Measurements from ENCODE around the gene HMCN2. TPM values are rescaled to one million over a fixed set of nuclear protein-coding genes. Genes with fewer than 3 reads are reported as not detected.

Gene HMCN2
- polyA plus RNA-seq, 1 donor, result 7.5 TPM

- DNase-seq, result no peak
Measured at GRCh38 chr9:130348881-130349280, 83.3 kb downstream of the HMCN2 start.

DNA sequence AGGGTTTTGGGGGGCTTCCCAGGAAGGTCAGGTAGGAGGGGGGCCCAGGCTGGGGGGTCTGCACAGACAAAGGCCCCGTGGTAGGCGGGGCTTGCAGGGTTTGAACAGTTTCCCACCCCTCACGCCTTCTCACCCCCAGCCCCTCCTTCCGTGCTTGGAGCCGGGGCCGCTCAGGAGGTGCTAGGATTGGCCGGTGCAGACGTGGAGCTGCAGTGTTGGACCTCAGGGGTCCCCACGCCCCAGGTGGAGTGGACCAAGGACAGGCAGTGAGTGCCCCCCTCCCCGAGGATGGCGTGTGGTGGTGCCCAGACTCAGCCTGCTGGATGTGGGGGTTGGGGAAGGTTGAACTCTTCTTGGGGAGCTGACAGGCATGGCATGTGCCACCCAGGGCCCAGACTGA, 83.8 kb downstream of the HMCN2 start:
- DNase-seq, result no peak

- no peak for DNase-seq
Measured at GRCh38 chr9:130351343-130351742, 85.8 kb downstream of the HMCN2 start.

DNA sequence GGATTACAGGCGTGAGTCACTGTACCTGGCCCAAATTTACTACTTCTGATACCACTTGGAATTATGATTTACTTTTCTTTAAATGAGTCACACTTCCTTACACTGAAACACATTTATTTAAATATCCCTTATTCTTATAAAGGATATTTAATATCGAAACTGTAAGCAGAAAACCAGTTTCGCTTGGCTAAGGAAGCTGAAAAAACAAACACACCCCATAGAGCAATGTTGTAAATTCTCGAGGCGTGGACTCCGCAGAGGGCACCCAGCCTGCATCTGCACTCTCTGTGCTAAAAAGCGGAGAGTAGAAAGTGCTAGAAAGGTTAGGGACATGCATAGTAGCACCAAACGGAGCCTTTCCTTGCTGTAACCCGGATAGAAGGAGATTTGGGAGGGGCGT, 86.5 kb downstream of the HMCN2 start:
- DNase-seq, result no peak

DNA sequence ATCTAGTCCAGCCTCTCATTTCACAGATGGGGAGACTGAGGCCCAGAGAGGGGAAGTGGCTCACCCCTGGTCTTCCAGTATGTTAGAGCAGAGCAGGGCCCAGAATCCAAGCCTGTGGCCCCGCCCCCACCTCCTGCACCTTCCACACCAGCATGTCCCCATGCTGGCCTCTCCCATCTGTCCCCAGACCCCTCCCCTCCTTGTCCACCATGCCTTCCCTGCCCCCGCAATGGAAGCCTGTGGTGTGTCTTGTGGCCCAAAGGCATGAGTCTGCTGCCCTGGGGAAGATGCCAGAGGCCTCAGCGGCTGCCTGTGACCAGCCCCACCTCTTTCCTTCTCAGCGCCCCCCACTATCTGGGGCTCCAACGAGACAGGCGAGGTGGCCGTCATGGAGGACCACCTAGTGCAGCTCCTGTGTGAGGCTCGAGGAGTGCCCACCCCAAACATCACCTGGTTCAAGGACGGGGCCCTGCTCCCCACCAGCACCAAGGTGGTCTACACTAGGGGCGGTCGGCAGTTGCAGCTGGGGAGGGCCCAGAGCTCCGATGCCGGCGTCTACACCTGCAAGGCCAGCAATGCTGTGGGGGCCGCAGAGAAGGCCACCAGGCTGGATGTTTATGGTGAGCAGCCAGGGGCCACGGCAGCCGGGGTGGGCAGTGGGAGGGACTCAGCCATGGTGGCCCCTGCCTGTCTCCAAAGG, 87.2 kb downstream of the HMCN2 start:
- DNase-seq, result no peak

DNA sequence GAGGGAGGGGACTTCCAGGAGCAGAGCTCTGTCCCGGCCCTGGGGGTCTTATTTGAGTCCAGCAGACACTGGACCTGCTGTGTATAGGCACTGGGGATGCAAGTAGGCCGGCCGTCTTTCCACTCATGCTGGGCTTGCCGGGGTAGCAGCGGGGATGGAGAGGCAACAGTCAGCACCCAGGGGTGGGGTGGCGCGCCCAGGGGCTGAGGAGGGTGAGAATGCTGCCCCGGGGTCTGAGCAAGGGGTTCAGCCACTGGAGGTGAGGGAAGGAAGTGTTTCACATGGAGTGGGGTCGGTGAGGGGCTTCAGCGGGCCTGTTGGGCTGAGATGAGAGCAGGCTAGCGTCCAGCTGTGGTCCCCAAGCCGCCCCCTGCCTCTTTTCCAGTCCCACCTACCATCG, 88.8 kb downstream of the HMCN2 start:
- DNase-seq, result no peak

DNA sequence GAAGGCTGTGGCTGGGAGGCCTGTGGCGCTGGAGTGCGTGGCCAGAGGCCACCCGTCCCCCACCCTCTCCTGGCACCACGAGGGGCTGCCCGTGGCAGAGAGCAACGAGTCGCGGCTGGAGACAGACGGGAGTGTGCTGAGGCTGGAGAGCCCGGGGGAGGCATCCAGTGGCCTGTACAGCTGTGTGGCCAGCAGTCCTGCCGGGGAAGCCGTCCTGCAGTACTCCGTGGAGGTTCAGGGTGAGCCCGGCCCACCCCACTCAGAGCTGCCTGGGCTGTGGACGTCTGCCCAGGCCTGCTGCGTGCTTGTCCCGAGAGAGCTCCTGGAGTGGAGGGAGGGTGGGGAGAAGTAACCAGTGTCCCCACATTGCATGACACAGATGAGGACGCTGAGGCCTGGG, 89.2 kb downstream of the HMCN2 start:
- no peak for DNase-seq

DNA sequence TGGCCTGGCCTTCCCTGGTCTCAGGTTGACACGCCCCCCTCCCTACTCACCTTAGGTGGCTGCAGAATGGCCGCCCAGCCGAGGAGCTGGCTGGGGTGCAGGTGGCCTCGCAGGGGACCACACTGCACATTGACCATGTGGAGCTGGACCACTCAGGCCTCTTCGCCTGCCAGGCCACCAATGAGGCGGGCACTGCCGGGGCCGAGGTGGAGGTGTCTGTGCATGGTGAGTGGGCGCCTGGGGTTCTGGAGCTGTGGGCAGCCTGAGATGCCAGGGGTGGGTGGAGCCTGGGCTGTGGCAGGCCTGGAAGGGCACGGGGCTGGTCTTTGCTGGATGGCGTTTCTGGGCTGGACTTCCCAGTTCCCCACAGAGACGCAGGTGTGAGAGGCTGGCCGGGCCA, 90.5 kb downstream of the HMCN2 start:
- no peak for DNase-seq

- DNase-seq, result no peak
Measured at GRCh38 chr9:130356877-130357584, 91.5 kb downstream of the HMCN2 start.

GRCh38 chr9:130358928-130359327, 93.4 kb downstream of the HMCN2 start:
- DNase-seq, result no peak

GRCh38 chr9:130359819-130360218, 94.3 kb downstream of the HMCN2 start:
- no peak for DNase-seq

DNA sequence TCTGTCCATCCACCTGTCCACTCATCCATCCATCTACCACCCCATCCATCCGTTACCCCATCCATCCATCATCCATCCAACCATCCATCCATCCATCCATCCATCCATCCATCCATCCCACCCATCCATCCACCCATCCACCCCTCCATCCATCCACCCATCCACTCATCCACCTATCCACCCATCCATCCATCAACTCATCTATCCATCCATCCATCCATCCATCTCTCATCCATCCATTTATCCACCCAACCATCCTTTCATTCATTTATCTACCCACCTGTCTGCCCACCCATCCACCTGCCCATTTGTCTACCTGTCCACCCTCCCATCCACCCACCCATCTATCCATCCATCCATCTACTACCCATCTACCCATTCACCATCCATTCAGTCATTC, 95.1 kb downstream of the HMCN2 start:
- DNase-seq, result no peak

DNA sequence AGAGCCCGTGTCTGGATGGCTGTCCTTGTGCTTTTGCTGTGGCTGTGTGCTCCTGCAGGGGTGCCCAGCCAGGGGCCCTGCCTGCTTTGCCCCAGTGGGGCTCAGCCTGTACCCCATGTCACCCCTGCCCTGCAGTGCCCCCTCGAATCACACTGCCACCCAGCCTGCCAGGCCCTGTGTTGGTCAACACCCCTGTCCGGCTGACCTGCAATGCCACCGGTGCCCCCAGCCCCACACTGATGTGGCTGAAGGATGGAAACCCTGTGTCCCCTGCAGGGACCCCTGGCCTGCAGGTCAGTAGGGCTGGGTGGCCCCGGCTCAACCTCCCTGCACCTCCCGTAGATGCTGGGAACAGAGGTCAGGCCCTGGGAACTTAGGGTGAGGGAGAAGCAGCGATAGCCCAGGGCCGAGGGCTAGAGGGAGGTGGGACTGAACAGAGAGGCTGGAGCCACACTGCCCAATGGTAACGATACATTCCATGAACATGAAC, 96.4 kb downstream of the HMCN2 start:
- DNase-seq, result no peak

- DNase-seq, result no peak
Measured at GRCh38 chr9:130362691-130363090, 97.1 kb downstream of the HMCN2 start.

GRCh38 chr9:130363755-130364404, 98.3 kb downstream of the HMCN2 start:
- DNase-seq, result no peak

- no peak for DNase-seq
Measured at GRCh38 chr9:130364619-130365322, 99.2 kb downstream of the HMCN2 start.

DNA sequence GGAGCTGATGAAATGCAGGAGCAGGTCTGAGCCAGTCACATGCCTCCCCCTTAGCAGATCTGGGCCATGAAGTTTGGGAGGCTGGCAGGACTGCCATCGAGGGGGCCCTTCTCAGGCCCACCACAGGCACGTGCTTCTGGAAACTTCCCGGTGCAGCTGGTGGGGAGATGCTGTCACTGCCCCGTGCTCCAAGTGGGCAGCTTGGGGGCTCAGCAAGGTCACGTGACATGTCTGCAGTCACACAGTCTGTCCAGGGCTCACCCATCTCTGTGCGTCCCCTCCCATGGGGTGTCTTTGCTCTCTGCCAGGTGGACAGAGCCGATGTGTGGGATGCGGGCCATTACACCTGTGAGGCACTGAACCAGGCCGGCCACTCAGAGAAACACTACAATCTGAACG, 99.8 kb downstream of the HMCN2 start:
- DNase-seq, result no peak

- DNase-seq, result no peak
Measured at GRCh38 chr9:130366072-130366471, 100.5 kb downstream of the HMCN2 start.

GRCh38 chr9:130366888-130367550, 101.5 kb downstream of the HMCN2 start:
- DNase-seq, result no peak

- DNase-seq, result no peak
Measured at GRCh38 chr9:130368631-130369103, 103.1 kb downstream of the HMCN2 start.

DNA sequence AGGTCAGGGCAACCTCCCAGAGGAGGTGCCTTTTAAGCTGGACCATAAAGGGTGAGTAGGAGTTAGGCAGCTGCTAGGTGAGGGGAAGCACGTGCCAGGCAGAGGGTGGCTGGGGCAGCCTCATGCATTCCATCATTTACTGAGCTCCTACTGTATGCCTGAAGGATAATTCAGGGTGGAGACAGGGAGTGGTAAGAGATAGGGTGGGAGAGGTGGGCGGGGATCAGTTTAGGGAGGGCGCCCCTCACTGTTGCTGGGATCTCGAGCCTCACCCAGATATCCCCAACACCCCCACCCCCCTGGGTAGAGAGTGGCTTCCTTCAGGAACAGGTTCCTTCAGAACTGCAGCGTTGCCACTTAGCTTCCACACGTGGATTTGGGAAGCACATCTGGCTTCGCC, 104.7 kb downstream of the HMCN2 start:
- DNase-seq, result no peak

DNA sequence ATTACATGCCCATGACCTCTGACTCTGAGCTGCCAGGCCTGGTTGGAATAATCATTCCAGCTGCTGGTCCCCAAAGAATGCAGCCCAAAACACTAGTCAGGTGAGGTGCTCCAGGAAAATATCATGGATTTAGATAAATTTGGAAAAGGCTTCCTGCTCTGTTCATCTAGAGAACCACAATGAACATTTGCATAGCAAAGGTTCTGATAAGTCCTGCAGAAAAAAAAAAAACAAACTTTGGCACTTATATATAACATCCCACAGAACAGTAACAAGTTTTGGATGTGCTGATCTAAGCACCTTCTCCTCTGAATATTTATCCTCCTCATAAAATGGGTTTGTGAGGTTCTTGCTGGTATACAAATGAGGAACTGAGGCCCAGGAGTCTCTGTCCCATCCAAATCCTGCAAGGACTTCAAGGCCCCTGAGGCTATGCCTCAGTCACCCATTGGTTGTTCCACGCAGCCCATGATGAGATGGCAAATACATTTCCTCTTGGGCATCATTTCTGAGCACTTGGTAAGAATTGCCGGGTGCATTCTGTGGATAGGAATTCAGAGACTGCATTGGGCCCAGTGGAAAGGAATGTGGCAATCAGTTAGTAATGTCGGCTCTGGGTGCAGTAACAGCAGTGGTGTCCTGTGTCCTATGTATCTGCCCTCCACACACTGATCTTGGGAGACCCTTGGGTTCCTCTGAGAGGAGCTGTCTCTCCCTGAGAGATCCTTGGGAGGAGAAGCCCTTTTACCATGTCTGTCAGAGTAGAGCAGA, 105.8 kb downstream of the HMCN2 start:
- no peak for DNase-seq

All from hindlimb muscle (tissue), 1 donor.